Activated CD8-positive, alpha-beta memory T cell treated with anti-CD3 and anti-CD28 coated beads, Interleukin-2, amount 50 U/mL, for 4 hours (primary cell): ENCODE results near the gene CPSF2.
"Not testable (repeated sequence)": the region's sequence is repeated elsewhere in the genome, so short reads cannot be mapped to it uniquely, and the experiment has no call there.

Experiments used
- DNase-seq: peaks from one replicate; pipeline ENCODE4 v3.0.0-alpha.2; 2020

The CPSF2 gene

GRCh38 chr14:92160619-92161018, 38.9 kb downstream of the CPSF2 start:
- no peak for DNase-seq

GRCh38 chr14:92161521-92161920, 39.8 kb downstream of the CPSF2 start:
- DNase-seq = no peak

GRCh38 chr14:92164958-92165357, 43.2 kb downstream of the CPSF2 start:
- no peak for DNase-seq

GRCh38 chr14:92173668-92174067, 51.9 kb downstream of the CPSF2 start:
- DNase-seq = no peak

- DNase-seq = no peak
These were observed 54.0 kb downstream of the CPSF2 start for GRCh38 chr14:92175811-92176210.

GRCh38 chr14:92176476-92176875, 54.7 kb downstream of the CPSF2 start:
- no peak for DNase-seq

- DNase-seq = not testable (repeated sequence)
These were observed 57.4 kb downstream of the CPSF2 start for GRCh38 chr14:92179178-92179577.

GRCh38 chr14:92185559-92185958, 63.8 kb downstream of the CPSF2 start:
- DNase-seq = no peak

GRCh38 chr14:92187616-92188015, 65.8 kb downstream of the CPSF2 start:
- not testable (repeated sequence) for DNase-seq

- no peak for DNase-seq
These were observed 69.0 kb downstream of the CPSF2 start for GRCh38 chr14:92190768-92191167.

- DNase-seq = no peak
These were observed 77.0 kb downstream of the CPSF2 start for GRCh38 chr14:92198804-92199203.

- no peak for DNase-seq
These were observed 78.0 kb downstream of the CPSF2 start for GRCh38 chr14:92199763-92200162.

GRCh38 chr14:92203116-92203515, 81.3 kb downstream of the CPSF2 start:
- no peak for DNase-seq

GRCh38 chr14:92204792-92205191, 83.0 kb downstream of the CPSF2 start:
- DNase-seq = no peak

- no peak for DNase-seq
These were observed 85.5 kb downstream of the CPSF2 start for GRCh38 chr14:92207012-92207927.

GRCh38 chr14:92207928-92208265, 86.1 kb downstream of the CPSF2 start:
- DNase-seq = no peak

- DNase-seq = no peak
These were observed 87.4 kb downstream of the CPSF2 start for GRCh38 chr14:92209141-92209540.

GRCh38 chr14:92213125-92213524, 91.4 kb downstream of the CPSF2 start:
- DNase-seq = not testable (repeated sequence)

- no peak for DNase-seq
These were observed 93.8 kb downstream of the CPSF2 start for GRCh38 chr14:92215579-92215978.

- DNase-seq = no peak
These were observed 96.2 kb downstream of the CPSF2 start for GRCh38 chr14:92217936-92218335.
